HG02623 (cell line): ENCODE measurements around the gene SPATA31E1.
"Not testable (repeated sequence)": the region's sequence is repeated elsewhere in the genome, so short reads cannot be mapped to it uniquely, and the experiment has no call there.

Source experiments
- ATAC-seq: cut with Tn5 transposase; IDR thresholded peaks from one replicate; pipeline ENCODE4 v1.9.1; 2021; ENCODE audit warnings: moderate library complexity; ENCODE audit not compliant: unreplicated experiment

The SPATA31E1 gene

DNA sequence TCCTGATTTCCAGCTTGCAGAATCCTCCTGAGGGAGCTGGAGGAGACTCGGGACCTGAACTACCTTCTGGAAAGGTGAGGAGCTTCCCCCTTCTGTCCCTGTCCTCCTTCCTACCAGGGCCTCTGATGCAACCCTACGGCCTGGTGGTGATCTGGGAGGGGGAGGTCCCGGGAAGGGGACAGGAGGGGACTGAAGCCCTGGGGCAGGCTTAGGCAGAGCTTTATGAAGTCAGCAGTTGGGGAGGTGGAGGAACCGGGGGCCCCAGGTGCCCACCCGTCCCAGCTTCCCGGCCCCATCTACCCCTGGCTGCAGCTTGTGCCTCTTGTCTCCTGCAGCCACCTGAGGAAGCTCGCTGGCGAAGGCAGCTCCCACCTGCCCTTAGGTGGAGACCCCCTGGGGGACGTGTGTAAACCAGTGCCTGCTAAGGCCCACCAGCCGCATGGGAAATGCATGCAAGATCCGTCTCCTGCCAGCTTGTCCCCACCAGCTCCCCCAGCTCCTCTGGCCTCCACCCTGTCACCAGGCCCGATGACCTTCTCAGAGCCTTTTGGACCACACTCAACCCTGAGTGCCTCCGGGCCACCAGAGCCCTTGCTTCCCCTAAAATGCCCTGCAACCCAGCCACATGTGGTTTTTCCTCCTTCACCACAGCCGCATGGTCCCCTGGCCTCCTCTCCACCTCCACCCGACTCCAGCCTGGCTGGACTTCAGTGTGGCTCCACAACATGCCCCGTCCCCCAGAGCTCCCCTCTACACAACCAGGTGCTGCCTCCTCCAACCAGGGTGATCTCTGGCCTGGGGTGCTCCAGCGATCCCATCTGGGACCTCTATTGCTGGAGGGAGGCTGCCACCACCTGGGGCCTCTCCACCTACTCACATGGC, 2.1 kb downstream of the SPATA31E1 start:
- ATAC-seq: no peak

DNA sequence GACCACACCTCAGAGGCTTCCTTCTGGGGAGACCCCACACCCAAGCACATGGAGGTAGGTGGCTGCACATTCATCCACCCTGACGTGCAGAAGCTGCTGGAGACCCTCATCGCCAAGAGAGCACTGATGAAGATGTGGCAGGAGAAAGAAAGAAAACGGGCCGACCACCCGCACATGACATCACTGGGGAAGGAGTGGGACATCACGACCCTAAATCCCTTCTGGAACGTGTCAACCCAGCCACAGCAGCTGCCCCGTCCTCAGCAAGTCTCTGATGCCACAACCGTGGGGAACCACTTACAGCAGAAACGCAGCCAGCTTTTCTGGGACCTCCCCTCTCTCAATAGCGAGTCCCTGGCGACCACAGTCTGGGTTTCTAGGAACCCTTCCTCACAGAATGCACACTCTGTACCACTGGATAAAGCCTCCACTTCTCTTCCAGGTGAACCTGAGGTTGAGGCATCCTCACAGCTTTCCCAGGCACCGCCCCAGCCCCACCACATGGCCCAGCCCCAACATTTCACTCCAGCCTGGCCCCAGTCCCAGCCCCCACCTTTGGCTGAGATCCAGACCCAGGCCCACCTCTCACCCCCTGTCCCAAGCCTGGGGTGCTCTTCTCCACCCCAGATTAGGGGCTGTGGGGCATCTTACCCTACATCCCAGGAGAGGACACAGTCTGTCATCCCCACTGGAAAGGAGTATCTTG, 3.0 kb downstream of the SPATA31E1 start:
- ATAC-seq: no peak

DNA sequence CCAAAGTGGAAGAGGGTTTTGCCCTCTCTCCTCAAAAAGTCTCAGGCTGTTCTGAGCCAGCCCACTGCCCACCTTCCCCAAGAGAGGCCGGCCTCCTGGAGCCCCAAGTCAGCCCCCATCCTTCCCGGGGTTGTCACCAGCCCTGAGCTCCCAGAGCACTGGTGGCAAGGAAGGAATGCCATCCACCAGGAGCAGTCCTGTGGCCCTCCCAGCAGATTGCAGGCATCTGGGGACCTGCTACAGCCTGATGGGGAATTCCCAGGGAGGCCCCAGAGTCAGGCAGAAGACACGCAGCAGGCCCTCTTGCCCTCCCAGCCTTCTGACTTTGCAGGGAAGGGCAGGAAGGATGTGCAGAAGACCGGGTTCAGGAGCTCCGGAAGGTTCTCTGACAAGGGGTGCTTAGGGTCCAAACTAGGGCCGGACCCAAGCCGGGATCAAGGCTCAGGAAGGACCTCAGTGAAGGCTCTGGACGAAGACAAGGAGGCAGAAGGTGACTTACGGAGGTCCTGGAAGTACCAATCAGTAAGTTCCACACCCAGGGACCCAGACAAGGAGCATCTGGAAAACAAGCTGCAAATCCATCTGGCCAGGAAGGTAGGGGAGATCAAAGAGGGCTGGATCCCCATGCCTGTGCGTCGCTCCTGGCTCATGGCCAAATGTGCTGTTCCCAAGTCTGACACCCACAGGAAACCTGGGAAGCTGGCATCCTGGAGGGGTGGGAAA, 3.7 kb downstream of the SPATA31E1 start:
- no peak for ATAC-seq

GRCh38 chr9:87886933-87887505, 4.3 kb downstream of the SPATA31E1 start:
- no peak for ATAC-seq

- ATAC-seq: no peak
These were observed 5.2 kb downstream of the SPATA31E1 start for GRCh38 chr9:87887661-87888480.

DNA sequence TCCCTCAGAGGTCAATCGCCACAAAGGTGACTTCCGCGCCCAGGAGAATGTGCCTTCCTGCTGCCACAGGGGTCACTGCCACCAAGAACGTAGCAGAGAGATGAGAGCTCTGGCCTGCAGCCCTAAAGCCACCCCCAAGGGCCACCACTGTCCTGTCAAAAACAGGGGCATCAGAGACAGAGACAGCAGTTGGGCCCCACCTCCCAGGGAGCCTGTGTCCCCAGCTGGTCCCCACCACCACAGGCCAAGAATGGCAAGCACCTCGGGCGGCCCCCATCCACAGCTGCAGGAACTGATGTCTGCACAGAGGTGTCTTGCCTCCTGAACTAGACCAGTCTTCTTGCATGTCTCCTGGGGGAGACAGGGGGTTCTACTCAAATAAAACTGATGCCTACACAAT, 5.8 kb downstream of the SPATA31E1 start:
- ATAC-seq: no peak

DNA sequence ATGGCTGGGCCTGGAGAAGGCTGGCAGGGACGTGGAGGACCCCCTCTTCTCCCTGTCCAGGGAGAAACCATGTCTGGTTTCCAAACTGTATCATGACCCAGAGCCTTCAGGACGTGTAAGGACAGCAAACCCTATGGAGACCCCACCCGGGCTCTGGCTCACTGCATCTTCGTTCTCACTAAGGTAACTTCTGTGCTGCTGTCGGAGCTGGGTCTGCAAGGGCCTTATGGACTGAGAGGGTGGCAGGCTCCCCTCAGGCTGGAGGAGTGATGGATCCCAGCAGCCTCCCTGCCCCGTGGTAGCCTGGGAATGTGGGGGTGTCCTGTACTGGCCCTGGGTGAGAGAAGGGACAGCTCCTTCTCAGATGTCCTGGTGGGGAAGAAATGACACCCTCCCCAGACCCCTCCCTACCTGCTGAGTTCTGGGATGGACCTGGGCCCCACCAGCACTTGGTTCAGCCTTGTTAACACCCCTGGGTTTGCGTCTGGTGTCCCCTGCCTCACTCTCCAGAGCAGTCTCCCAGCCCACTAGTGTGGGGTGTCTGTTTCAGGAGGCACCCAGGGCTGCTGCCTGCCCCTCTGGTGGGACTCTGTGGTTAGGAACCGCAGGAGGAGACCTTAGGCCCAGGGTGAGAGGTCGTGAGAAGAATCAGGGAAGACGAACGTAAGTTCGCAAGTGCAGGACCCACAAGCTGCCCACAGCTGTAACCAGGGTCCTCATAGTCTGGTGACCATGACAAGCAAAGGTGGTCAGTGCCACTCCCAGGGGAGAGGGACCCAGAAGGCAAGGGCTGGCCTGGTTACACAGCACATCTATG, 6.6 kb downstream of the SPATA31E1 start:
- ATAC-seq: no peak

- no peak for ATAC-seq
These were observed 7.2 kb downstream of the SPATA31E1 start for GRCh38 chr9:87889882-87890252.

DNA sequence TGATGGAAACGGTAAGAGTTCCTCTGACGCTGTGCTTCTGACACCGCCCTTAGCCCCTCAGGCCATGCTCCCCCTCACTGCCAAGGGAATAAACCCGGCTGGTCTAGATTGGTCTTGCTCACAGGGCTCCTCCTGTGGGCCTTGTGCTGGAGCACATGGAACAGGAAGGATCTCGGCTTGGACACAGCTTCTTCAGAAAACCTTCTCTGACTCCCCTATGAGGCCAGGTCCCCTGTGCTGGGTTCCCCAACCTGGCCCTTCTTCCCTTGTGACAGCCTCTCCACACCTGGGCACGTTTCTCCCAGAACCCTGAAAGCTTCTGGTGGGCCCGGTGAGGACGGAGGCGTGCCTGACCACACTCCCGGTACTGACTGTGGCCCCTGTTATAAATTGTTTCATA, 8.2 kb downstream of the SPATA31E1 start:
- no peak for ATAC-seq

DNA sequence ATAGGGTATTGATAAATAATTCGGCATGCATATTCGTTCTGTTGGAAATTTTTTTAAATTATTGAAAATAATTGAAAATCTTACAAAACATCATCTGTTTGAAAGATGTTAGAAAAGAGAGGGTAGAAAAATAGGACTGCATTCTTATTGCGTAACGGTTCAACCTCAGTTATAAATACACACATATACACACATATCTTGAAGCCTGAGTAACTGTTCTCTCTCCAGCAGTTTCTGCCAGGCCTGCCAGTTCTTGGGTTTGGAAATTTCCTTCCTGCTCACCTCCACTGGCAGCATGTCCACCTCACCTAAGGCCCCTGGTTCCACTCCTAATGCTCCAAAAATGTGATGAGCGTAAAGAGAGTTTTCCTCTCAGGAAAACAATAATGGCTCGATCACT, 9.1 kb downstream of the SPATA31E1 start:
- no peak for ATAC-seq

- no peak for ATAC-seq
These were observed 10.3 kb downstream of the SPATA31E1 start for GRCh38 chr9:87892956-87893355.

DNA sequence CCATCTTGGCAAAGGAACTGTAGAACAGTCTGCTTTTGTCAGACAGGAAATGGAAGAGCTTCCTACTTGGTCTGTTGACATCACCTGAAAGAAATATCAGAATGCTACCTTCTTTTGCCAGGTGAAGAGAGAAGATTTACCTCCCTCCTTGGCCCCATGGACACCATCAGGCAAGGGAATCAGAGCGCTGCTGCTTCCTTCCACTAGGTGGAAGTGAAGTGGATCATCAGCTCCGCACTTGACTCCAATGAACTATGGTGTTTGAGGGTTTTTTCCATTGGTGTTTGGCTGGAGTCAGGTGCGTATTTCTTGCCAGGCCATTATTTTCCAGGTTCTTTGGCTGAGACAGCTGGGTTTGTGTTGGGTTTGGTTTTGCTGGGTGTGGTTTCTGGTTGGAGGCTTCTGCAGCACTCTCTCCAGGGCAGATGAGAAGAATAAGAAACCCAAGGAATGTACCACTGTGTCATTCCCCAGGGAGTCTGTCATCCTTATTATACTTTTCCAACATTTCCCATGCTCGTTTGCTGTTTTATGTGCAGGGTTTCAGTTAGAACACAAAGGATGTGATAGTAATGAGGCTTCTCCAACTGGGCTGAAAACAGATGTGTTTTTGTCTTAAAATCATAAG, 12.4 kb downstream of the SPATA31E1 start:
- ATAC-seq: no peak

- no peak for ATAC-seq
These were observed 14.2 kb downstream of the SPATA31E1 start for GRCh38 chr9:87896891-87897290.

- ATAC-seq: no peak
These were observed 15.5 kb downstream of the SPATA31E1 start for GRCh38 chr9:87898151-87898550.

DNA sequence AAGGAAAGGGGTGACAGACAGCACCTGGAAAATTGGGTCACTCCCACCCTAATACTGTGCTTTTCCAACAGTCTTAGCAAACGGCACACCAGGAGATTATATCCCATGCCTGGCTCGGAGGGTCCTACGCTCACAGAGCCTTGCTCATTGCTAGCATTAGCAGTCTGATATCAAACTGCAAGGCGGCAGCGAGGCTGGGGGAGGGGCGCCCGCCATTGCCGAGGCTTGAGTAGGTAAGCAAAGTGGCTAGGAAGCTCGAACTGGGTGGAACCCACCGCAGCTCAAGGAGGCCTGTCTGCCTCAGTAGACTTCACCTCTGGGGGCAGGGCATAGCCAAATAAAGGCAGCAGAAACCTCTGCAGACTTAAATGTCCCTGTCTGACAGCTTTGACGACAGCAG, 19.7 kb downstream of the SPATA31E1 start:
- not testable (repeated sequence) for ATAC-seq

GRCh38 chr9:87909310-87910041, 26.8 kb downstream of the SPATA31E1 start:
- no peak for ATAC-seq

GRCh38 chr9:87910821-87911220, 28.1 kb downstream of the SPATA31E1 start:
- ATAC-seq: no peak

GRCh38 chr9:87917662-87918061, 35.0 kb downstream of the SPATA31E1 start, which contains the start of gene SPATA31C1:
Gene SPATA31C1, plus strand, starts transcription at chr9:87917962.
- not testable (repeated sequence) for ATAC-seq
